GM12878 (cell line): ENCODE results near the gene ANGPTL4. TPM values are rescaled to one million over a fixed set of nuclear protein-coding genes. Genes with fewer than 3 reads are reported as not detected.

Source experiments
- BHLHE40 ChIP-seq, 2 experiments: fragments of 450-650 bp in 1 of 2; IDR thresholded peaks; 2 replicates each; pipeline ENCODE4 v1.6.1; 2011 to 2017; ENCODE audit warnings: low read depth in 2 of 2, borderline replicate concordance in 1 of 2, improper control_type of control experiment in 1 of 2, low read length in 1 of 2, mild to moderate bottlenecking in 1 of 2
- CBFB ChIP-seq: IDR thresholded peaks from 2 replicates; pipeline ENCODE4 v1.6.1; 2016; ENCODE audit warnings: antibody characterized with exemption, low read depth
- CBX5 ChIP-seq: sonication (generic); IDR thresholded peaks from 2 replicates; pipeline ENCODE4 v1.6.1; 2016; ENCODE audit warnings: low read depth, moderate library complexity, mild to moderate bottlenecking, inconsistent platforms
- CHD4 ChIP-seq: fragments of 200-600 bp; sonication (generic); IDR thresholded peaks from 2 replicates; pipeline ENCODE4 v1.6.1; 2016; ENCODE audit warnings: mild to moderate bottlenecking
- CREM ChIP-seq: IDR thresholded peaks from 2 replicates; pipeline ENCODE4 v1.6.1; 2014; ENCODE audit warnings: antibody characterized with exemption, low read depth
- DPF2 ChIP-seq: fragments of 450-650 bp; IDR thresholded peaks from 2 replicates; pipeline ENCODE4 v1.6.1; 2017; ENCODE audit warnings: mild to moderate bottlenecking
- EED ChIP-seq: sonication (generic); IDR thresholded peaks from 2 replicates; pipeline ENCODE4 v1.6.1; 2016; ENCODE audit warnings: antibody characterized with exemption, low read depth
- EGR1 ChIP-seq, 2 experiments: IDR thresholded peaks; 1 replicate in 1 of 2; 2 replicates in 1 of 2; pipeline ENCODE4 v1.6.1; 2011 to 2012; ENCODE audit warnings: low read depth in 2 of 2, low read length in 2 of 2, borderline replicate concordance in 1 of 2, mild to moderate bottlenecking in 1 of 2, moderate library complexity in 1 of 2
- MEF2A ChIP-seq: IDR thresholded peaks from 2 replicates; pipeline ENCODE4 v1.6.1; 2011; ENCODE audit warnings: low read depth, mild to moderate bottlenecking, low read length, moderate library complexity; ENCODE audit not compliant: insufficient read depth
- MTA2 ChIP-seq: fragments of 450-650 bp; IDR thresholded peaks from 2 replicates; pipeline ENCODE4 v1.6.1; 2016; ENCODE audit warnings: low read depth, mild to moderate bottlenecking, moderate library complexity
- MXI1 ChIP-seq: fragments of 150-350 bp; IDR thresholded peaks from 2 replicates; pipeline ENCODE4 v1.6.1; 2011; ENCODE audit warnings: low read depth, mild to moderate bottlenecking, inconsistent platforms, low read length, improper control_type of control experiment
- PAX8 ChIP-seq: fragments of 450-650 bp; IDR thresholded peaks from 2 replicates; pipeline ENCODE4 v1.6.1; 2017; ENCODE audit warnings: mild to moderate bottlenecking, moderate library complexity
- POLR2AphosphoS2 ChIP-seq: IDR thresholded peaks from 2 replicates; pipeline ENCODE4 v1.6.1; 2011; ENCODE audit warnings: low read depth, mild to moderate bottlenecking, low read length, improper control_type of control experiment, moderate library complexity
- RB1 ChIP-seq: fragments of 450-650 bp; formaldehyde crosslinking; IDR thresholded peaks from 2 replicates; pipeline ENCODE4 v1.6.1; 2017; ENCODE audit warnings: mild to moderate bottlenecking, borderline replicate concordance
- RCOR1 ChIP-seq: conservative IDR thresholded peaks from 2 replicates; pipeline ENCODE4 v1.6.1; 2012; ENCODE audit warnings: low read depth, low read length, improper control_type of control experiment
- SREBF1 ChIP-seq: IDR thresholded peaks from 2 replicates; pipeline ENCODE4 v1.6.1; 2012; ENCODE audit warnings: mild to moderate bottlenecking, low read length
- TARDBP ChIP-seq: IDR thresholded peaks from 2 replicates; pipeline ENCODE4 v1.6.1; 2016; ENCODE audit warnings: borderline replicate concordance
- TCF12 ChIP-seq: IDR thresholded peaks from 2 replicates; pipeline ENCODE4 v1.6.1; 2011; ENCODE audit warnings: low read depth, mild to moderate bottlenecking, low read length
- WRNIP1 ChIP-seq: IDR thresholded peaks from 2 replicates; pipeline ENCODE4 v1.6.1; 2011; ENCODE audit warnings: low read depth, low read length, improper control_type of control experiment, borderline replicate concordance
- YBX1 ChIP-seq: fragments of 450-650 bp; IDR thresholded peaks from 2 replicates; pipeline ENCODE4 v1.6.1; 2016; ENCODE audit warnings: antibody characterized with exemption
- ZNF384 ChIP-seq: IDR thresholded peaks from 2 replicates; pipeline ENCODE4 v1.6.1; 2012; ENCODE audit warnings: low read depth, mild to moderate bottlenecking, low read length, improper control_type of control experiment, borderline replicate concordance
- polyA plus RNA-seq, 11 experiments: library from polyadenylated mRNA; depleted of rRNA in 4 of 11; unstranded in 6 of 11; stranded (reverse) in 5 of 11; fragments of >200 nt; fragmentation: Nextera tagmentation in 4 of 11; fragmentation: Illumina TruSeq in 1 of 11; extraction: Ambion mirVana in 4 of 11; extraction: Trizol in 1 of 11; gene quantifications; 1 replicate in 1 of 11; 2 replicates in 10 of 11; pipeline versions ENCODE4 v1.2.1 to v1.2.3, GENCODE V29; 2011 to 2016; ENCODE audit warnings: inconsistent platforms in 2 of 11, missing spikeins in 2 of 11, low read depth in 1 of 11
- total RNA-seq, 4 experiments: library from RNA; depleted of rRNA in 3 of 4; stranded (reverse); fragments of >200 nt in 3 of 4; fragmentation: Illumina TruSeq in 1 of 4; extraction: Trizol in 1 of 4; gene quantifications; 2 replicates each; pipeline versions ENCODE4 v1.2.1 to v1.2.3, GENCODE V29; 2013 to 2021
- TF ChIP-seq, protein P1 (sequence below), 3 experiments: IDR thresholded peaks in 2 of 3; conservative IDR thresholded peaks in 1 of 3; 2 replicates each; pipeline ENCODE4 v1.5.1; 2011; ENCODE audit warnings: low read depth in 3 of 3, low read length in 3 of 3, mild to moderate bottlenecking in 3 of 3, control low read depth in 2 of 3, moderate library complexity in 2 of 3, inconsistent platforms in 1 of 3, mixed read lengths in 1 of 3; ENCODE audit not compliant: control insufficient read depth in 2 of 3, insufficient read depth in 1 of 3; ENCODE audit errors: extremely low read depth in 1 of 3
- TF ChIP-seq, protein P2 (sequence below): IDR thresholded peaks from 2 replicates; pipeline ENCODE4 v1.6.1; 2012; ENCODE audit warnings: low read length, inconsistent platforms
- TF ChIP-seq, protein P3 (sequence below): fragments of 450-650 bp; IDR thresholded peaks from 2 replicates; pipeline ENCODE4 v1.6.1; 2017; ENCODE audit warnings: borderline replicate concordance

ANGPTL4 gene
- total and polyA plus RNA-seq, 10 of the 15 experiments (the other 5 are each of a cell fraction or from before 2014, with no cell fraction given), result 0.45 TPM; not detected in 9

DNA sequence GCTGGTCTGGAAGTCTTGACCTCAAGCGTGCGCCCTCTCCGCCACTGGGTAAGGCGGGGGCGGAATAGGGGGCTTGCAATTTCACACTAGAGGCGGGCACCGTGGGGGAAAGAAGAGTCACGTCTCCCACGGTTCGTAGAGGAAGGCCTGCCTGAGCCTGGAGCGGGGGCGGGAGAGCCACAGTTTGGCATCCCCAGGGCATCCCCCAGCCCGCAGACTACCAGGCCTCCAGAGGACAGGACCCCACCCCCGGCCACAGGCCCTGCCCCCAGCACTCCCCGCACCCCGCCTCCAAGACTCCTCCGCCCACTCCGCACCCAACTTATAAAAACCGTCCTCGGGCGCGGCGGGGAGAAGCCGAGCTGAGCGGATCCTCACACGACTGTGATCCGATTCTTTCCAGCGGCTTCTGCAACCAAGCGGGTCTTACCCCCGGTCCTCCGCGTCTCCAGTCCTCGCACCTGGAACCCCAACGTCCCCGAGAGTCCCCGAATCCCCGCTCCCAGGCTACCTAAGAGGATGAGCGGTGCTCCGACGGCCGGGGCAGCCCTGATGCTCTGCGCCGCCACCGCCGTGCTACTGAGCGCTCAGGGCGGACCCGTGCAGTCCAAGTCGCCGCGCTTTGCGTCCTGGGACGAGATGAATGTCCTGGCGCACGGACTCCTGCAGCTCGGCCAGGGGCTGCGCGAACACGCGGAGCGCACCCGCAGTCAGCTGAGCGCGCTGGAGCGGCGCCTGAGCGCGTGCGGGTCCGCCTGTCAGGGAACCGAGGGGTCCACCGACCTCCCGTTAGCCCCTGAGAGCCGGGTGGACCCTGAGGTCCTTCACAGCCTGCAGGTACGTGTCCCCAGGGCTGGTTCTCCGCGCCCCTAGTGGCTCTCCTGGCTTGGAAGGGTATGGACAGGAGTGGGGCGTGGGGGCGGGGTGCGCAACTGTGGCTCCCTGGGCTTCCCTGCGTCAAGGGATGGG, at the start of gene ANGPTL4 (continued):
- TF ChIP-seq, protein P1, sequence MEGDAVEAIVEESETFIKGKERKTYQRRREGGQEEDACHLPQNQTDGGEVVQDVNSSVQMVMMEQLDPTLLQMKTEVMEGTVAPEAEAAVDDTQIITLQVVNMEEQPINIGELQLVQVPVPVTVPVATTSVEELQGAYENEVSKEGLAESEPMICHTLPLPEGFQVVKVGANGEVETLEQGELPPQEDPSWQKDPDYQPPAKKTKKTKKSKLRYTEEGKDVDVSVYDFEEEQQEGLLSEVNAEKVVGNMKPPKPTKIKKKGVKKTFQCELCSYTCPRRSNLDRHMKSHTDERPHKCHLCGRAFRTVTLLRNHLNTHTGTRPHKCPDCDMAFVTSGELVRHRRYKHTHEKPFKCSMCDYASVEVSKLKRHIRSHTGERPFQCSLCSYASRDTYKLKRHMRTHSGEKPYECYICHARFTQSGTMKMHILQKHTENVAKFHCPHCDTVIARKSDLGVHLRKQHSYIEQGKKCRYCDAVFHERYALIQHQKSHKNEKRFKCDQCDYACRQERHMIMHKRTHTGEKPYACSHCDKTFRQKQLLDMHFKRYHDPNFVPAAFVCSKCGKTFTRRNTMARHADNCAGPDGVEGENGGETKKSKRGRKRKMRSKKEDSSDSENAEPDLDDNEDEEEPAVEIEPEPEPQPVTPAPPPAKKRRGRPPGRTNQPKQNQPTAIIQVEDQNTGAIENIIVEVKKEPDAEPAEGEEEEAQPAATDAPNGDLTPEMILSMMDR (IDR thresholded peaks at IDR 0.05 in 2 of 3, conservative IDR thresholded peaks at IDR 0.05 in 1 of 3; ENCODE audit: control insufficient read depth in 2 of 3, extremely low read depth in 1 of 3, insufficient read depth in 1 of 3, low read depth in 3 of 3, low read length in 3 of 3), result 0 out of 6 replicates have a peak, but pooled peaks of 1 of the 3 experiments have one; percentile 7
- TF ChIP-seq EED (no peak), RB1 (no peak), CBFB (no peak), CREM (no peak), RCOR1 (no peak), YBX1 (no peak), DPF2 (no peak), EGR1 (IDR thresholded peaks at IDR 0.05; ENCODE audit: borderline replicate concordance in 1 of 2, low read depth in 2 of 2, low read length in 2 of 2) (peak in 1 of 2 experiments; percentile 50; a peak in 1 of 3 replicates), TARDBP (no peak), ZNF384 (no peak), SREBF1 (no peak), BHLHE40 (IDR thresholded peaks at IDR 0.05; ENCODE audit: borderline replicate concordance in 1 of 2, low read depth in 2 of 2, low read length in 1 of 2) (peak in 1 of 2 experiments; percentile 40; a peak in 1 of 4 replicates), WRNIP1 (no peak), TCF12 (no peak), CBX5 (no peak), POLR2AphosphoS2 (no peak), PAX8 (no peak), CHD4 (no peak), MEF2A (no peak), MTA2 (no peak), MXI1 (no peak)
- TF ChIP-seq, protein P2, sequence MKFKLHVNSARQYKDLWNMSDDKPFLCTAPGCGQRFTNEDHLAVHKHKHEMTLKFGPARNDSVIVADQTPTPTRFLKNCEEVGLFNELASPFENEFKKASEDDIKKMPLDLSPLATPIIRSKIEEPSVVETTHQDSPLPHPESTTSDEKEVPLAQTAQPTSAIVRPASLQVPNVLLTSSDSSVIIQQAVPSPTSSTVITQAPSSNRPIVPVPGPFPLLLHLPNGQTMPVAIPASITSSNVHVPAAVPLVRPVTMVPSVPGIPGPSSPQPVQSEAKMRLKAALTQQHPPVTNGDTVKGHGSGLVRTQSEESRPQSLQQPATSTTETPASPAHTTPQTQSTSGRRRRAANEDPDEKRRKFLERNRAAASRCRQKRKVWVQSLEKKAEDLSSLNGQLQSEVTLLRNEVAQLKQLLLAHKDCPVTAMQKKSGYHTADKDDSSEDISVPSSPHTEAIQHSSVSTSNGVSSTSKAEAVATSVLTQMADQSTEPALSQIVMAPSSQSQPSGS, result no peak
- TF ChIP-seq, protein P3, sequence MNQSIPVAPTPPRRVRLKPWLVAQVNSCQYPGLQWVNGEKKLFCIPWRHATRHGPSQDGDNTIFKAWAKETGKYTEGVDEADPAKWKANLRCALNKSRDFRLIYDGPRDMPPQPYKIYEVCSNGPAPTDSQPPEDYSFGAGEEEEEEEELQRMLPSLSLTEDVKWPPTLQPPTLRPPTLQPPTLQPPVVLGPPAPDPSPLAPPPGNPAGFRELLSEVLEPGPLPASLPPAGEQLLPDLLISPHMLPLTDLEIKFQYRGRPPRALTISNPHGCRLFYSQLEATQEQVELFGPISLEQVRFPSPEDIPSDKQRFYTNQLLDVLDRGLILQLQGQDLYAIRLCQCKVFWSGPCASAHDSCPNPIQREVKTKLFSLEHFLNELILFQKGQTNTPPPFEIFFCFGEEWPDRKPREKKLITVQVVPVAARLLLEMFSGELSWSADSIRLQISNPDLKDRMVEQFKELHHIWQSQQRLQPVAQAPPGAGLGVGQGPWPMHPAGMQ, result no peak
